Measurements from ENCODE around the gene CATSPERB.
"Not testable (repeated sequence)": the region's sequence is repeated elsewhere in the genome, so short reads cannot be mapped to it uniquely, and the experiment has no call there.

The CATSPERB gene

DNA sequence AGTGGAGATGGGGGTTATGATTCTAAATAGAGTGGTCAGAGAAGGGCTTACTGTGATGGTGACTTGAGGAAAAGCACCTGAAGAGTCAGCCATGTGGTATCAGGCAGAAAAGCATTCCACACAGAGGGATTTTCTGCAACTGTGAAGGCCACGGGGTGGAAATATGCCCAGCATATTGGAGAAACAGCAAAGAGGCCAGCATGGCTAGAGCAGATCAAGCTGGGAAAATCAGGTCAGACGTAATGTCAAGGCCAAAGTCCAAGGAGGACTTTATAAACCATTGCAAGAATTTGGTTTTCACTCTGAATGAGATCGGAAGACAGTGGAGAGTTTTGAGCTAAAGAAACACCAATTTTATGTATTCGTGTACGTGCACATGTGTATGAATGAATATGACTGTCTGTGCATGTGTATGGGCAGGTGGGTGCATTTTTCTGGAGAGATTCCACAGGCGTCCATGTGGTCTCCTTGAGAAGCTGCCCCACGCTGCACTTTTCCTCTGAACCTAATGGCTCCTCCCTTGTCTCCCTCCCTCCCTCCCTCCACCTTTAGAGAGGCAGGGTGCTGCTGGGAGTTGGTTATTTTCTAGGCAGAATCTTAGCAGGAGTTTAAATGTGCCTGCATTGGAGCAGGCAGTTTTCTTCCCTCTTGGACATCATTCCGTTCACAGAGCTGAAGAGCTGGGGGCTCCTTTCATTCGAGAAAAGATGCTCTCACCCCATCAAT lies 124.4 kb downstream of the CATSPERB start:
- H3K36me3 ChIP-seq = no peaks in the 10 kb centered on the region
- no peak overlapping the region for H3K27ac ChIP-seq
- no peak overlapping the region for H3K4me3 ChIP-seq (ENCODE audit: low read depth in 1 of 2, low read length in 1 of 2)
- TF ChIP-seq, protein P1, sequence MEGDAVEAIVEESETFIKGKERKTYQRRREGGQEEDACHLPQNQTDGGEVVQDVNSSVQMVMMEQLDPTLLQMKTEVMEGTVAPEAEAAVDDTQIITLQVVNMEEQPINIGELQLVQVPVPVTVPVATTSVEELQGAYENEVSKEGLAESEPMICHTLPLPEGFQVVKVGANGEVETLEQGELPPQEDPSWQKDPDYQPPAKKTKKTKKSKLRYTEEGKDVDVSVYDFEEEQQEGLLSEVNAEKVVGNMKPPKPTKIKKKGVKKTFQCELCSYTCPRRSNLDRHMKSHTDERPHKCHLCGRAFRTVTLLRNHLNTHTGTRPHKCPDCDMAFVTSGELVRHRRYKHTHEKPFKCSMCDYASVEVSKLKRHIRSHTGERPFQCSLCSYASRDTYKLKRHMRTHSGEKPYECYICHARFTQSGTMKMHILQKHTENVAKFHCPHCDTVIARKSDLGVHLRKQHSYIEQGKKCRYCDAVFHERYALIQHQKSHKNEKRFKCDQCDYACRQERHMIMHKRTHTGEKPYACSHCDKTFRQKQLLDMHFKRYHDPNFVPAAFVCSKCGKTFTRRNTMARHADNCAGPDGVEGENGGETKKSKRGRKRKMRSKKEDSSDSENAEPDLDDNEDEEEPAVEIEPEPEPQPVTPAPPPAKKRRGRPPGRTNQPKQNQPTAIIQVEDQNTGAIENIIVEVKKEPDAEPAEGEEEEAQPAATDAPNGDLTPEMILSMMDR (IDR thresholded peaks at IDR 0.05) = no peak
- peaks cover 0 to 5% of the 10 kb centered on the region in 2 experiments for H3K4me1 ChIP-seq (ENCODE audit: control insufficient read depth in 1 of 2, insufficient read depth in 1 of 2, low read depth in 1 of 2, low read length in 1 of 2)
- no peaks in the 10 kb centered on the region for H3K9me3 ChIP-seq
- peaks cover 34% of the 10 kb centered on the region for H3K27me3 ChIP-seq

DNA sequence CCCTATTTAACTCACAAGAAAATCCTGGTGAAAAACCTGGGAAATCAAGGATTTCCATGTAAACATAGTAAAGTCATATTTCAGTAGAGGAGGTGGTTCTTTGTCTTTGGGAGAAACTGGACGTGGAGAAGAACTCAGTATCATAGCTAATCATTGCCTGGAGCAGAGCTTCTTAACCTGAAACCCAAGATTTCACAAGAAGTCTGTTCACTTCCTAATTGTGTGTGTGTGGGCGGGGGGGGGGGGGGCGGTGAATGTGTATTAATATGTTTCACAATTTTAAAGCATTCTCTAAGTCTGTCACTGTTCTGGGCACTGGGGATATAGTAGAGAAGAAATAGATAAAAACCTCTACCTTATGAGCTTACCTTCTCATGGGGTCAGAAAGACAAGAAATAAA lies 125.0 kb downstream of the CATSPERB start:
- H3K27ac ChIP-seq = no peak overlapping the region
- peaks cover 39% of the 10 kb centered on the region for H3K27me3 ChIP-seq
- no peaks in the 10 kb centered on the region for H3K36me3 ChIP-seq
- TF ChIP-seq, protein P1 (IDR thresholded peaks at IDR 0.05) = no peak
- H3K4me3 ChIP-seq (ENCODE audit: low read depth in 1 of 2, low read length in 1 of 2) = no peak overlapping the region
- peaks cover 0 to 5% of the 10 kb centered on the region in 2 experiments for H3K4me1 ChIP-seq (ENCODE audit: control insufficient read depth in 1 of 2, insufficient read depth in 1 of 2, low read depth in 1 of 2, low read length in 1 of 2)
- no peaks in the 10 kb centered on the region for H3K9me3 ChIP-seq

DNA sequence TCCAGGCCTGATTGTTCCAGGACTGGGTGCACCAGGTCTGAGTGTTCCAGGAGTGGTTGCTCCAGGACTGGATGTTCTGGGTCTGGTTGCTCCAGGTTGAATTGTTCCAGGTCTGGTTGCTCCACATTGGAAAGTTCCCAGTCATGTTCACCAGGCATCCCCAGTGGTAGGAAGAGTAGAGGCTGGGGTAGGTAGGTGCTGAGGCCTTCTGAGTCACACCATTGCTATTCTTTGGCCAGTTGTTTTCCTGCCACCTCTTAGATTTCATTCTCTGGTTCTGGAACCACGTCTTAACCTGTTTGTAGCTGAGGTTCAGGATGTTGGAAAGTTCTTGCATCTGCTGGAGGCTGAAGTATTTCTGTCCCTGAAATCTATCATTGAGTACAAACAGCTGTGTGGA lies 127.3 kb downstream of the CATSPERB start:
- H3K36me3 ChIP-seq; H3K4me1 ChIP-seq (ENCODE audit: control insufficient read depth in 1 of 2, insufficient read depth in 1 of 2, low read depth in 1 of 2, low read length in 1 of 2); H3K27ac ChIP-seq; H3K9me3 ChIP-seq; H3K4me3 ChIP-seq (ENCODE audit: low read depth in 1 of 2, low read length in 1 of 2): not testable (repeated sequence)
- H3K27me3 ChIP-seq = peaks cover 54% of the 10 kb centered on the region

DNA sequence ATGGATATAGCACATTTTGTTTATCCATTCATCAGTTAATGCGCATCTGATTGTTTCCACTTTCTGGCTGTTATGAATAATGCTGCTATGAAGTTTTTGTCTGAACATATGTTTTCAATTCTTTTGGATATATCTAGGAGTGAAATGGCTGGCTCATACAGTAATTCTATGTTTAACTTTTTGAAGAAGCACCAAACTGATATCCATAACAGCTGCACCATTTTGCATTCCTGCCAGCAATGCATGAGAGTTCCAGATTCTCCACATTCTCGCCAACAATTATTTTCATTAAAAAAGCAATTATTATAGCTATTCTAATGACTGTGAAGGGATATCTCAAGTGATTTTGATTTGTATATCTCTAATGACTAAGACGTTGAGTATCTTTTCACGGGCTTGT lies 131.9 kb downstream of the CATSPERB start:
- Histone ChIP-seq H3K27me3 (peaks cover 38% of the 10 kb centered on the region), H3K4me3 (ENCODE audit: low read depth in 1 of 2, low read length in 1 of 2) (no peak overlapping the region), H3K4me1 (ENCODE audit: control insufficient read depth in 1 of 2, insufficient read depth in 1 of 2, low read depth in 1 of 2, low read length in 1 of 2) (no peaks in the 10 kb centered on the region), H3K9me3 (no peaks in the 10 kb centered on the region), H3K27ac (no peak overlapping the region), H3K36me3 (no peaks in the 10 kb centered on the region)
- TF ChIP-seq, protein P1 (IDR thresholded peaks at IDR 0.05) = no peak

DNA sequence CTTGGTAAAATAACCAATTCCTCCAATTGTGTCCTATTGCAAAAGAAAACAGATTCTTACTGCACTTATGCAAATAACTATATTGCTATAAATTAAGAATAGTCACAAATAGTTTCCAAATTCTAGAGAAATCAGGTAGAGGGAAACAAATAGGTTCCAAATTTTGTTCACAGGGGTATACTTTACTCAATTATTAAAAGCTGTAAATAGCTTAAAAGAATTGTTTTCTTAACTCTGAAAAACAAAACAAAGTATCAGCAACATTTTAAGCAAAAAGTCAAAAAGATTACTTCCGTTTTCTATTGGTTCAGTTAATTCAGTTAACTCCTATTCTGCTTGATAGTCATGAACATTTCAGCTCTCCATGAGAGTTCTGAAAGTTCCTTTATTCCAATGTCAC lies 136.2 kb downstream of the CATSPERB start:
- TF ChIP-seq, protein P1 (IDR thresholded peaks at IDR 0.05) = no peak
- no peaks in the 10 kb centered on the region for H3K9me3 ChIP-seq
- no peak overlapping the region for H3K27ac ChIP-seq
- no peaks in the 10 kb centered on the region for H3K4me1 ChIP-seq (ENCODE audit: control insufficient read depth in 1 of 2, insufficient read depth in 1 of 2, low read depth in 1 of 2, low read length in 1 of 2)
- H3K27me3 ChIP-seq = peaks cover 9% of the 10 kb centered on the region
- H3K36me3 ChIP-seq = no peaks in the 10 kb centered on the region
- no peak overlapping the region for H3K4me3 ChIP-seq (ENCODE audit: low read depth in 1 of 2, low read length in 1 of 2)

DNA sequence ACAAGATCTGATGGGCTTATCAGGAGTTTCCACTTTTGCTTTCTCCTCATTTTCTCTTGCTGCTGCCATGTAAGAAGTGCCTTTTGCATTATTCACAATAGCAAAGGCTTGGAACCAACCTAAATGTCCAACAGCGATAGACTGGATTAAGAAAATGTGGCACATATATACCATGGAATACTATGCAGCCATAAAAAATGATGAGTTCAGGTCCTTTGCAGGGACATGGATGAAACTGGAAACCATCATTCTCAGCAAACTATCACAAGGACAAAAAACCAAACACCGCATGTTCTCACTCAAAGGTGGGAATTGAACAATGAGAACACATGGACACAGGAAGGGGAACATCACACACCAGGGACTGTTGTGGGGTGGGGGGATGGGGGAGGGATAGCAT lies 137.9 kb downstream of the CATSPERB start:
- H3K27ac ChIP-seq; H3K36me3 ChIP-seq; H3K9me3 ChIP-seq; H3K27me3 ChIP-seq; H3K4me3 ChIP-seq (ENCODE audit: low read depth in 1 of 2, low read length in 1 of 2); H3K4me1 ChIP-seq (ENCODE audit: control insufficient read depth in 1 of 2, insufficient read depth in 1 of 2, low read depth in 1 of 2, low read length in 1 of 2): not testable (repeated sequence)

Data from neutrophil (primary cell).